K562 (cell line): ENCODE results near the gene VAPB. TPM values are rescaled to one million over a fixed set of nuclear protein-coding genes. Genes with fewer than 3 reads are reported as not detected.

Source experiments
- ATAC-seq: fragments of 200-7000 bp; cut with Tn5 transposase; 3 replicates; pipeline ENCODE4 v1.9.1; 2020; ENCODE audit warnings: moderate library complexity
- BruUV-seq: library from RNA; stranded (reverse); fragments of 400-500 nt; replicated peaks from 2 replicates; lab custom pipeline; 2021; lab: Mats Ljungman, UMichigan
- CTCF ChIA-PET: fragments of 300-600 bp; formaldehyde crosslinking; extraction: SDS; loops from one replicate; lab custom pipeline; 2021; ENCODE audit warnings: low intra/inter-chr PET ratio; lab: Yijun Ruan, JAX
- POLR2A ChIA-PET: fragments of 300-600, 350-650 bp; sonication (Branson Sonifier 250); formaldehyde crosslinking; extraction: SDS; loops from one replicate; lab custom pipeline; 2021; ENCODE audit warnings: antibody characterized with exemption, inconsistent platforms; lab: Yijun Ruan, JAX
- DNase-seq, 4 experiments: peaks; one replicate each; pipeline versions ENCODE4 v3.0.0 to v3.0.0-alpha.2; 2011 to 2018; ENCODE audit warnings: low spot score in 3 of 4, mixed read lengths in 3 of 4; ENCODE audit errors: extremely low read depth in 1 of 4
- FAIRE-seq: peaks from 2 replicates; lab custom pipeline; 2011; peaks lifted over from hg19 to GRCh38; lab: Jason Lieb, UNC
- H2AFZ ChIP-seq: 2 replicates; pipeline ENCODE4 v1.6.0; 2011; ENCODE audit warnings: low read depth, low read length, control low read depth, inconsistent platforms
- H3K27ac ChIP-seq: fragments of 200-600 bp; 3 replicates; pipeline ENCODE4 v1.8.0; 2011; ENCODE audit warnings: low read depth, mild to moderate bottlenecking, control low read depth, inconsistent platforms, low read length, moderate library complexity, mixed read lengths; ENCODE audit errors: extremely low read depth
- H3K27me3 ChIP-seq, 2 experiments: fragments of 300-600 bp in 1 of 2; 2 replicates in 1 of 2; 3 replicates in 1 of 2; pipeline versions ENCODE4 v1.6.0 to v1.8.0; 2011; ENCODE audit warnings: inconsistent platforms in 2 of 2, low read length in 2 of 2, mild to moderate bottlenecking in 1 of 2, mixed read lengths in 1 of 2, moderate library complexity in 1 of 2; ENCODE audit not compliant: control insufficient read depth in 2 of 2, insufficient read depth in 2 of 2
- H3K36me3 ChIP-seq: fragments of 300-600 bp; 3 replicates; pipeline ENCODE4 v1.8.0; 2011; ENCODE audit warnings: mild to moderate bottlenecking, low read length, inconsistent platforms; ENCODE audit not compliant: control insufficient read depth, insufficient read depth
- H3K4me1 ChIP-seq, 2 experiments: fragments of 200-600 bp in 1 of 2; replicated peaks in 1 of 2; 2 replicates in 1 of 2; 3 replicates in 1 of 2; pipeline versions ENCODE4 v1.5.1 to v1.8.0; 2011; ENCODE audit warnings: inconsistent platforms in 2 of 2, low read length in 2 of 2, mild to moderate bottlenecking in 1 of 2, mixed read lengths in 1 of 2, moderate library complexity in 1 of 2; ENCODE audit not compliant: control insufficient read depth in 2 of 2, insufficient read depth in 2 of 2
- H3K4me2 ChIP-seq: 2 replicates; pipeline ENCODE4 v1.6.1; 2011; ENCODE audit warnings: low read length, control low read depth, inconsistent platforms, mixed read lengths; ENCODE audit not compliant: insufficient read depth
- H3K4me3 ChIP-seq: fragments of 200-600 bp; sonication (generic), shearing (Covaris generic); 2 replicates; pipeline ENCODE4 v1.5.1; 2016; ENCODE audit warnings: control low read depth, inconsistent platforms
- H3K79me2 ChIP-seq: fragments of 200-600 bp; 3 replicates; pipeline ENCODE4 v1.8.0; 2011; ENCODE audit warnings: low read length, inconsistent platforms; ENCODE audit not compliant: control insufficient read depth, insufficient read depth
- H3K9ac ChIP-seq, 2 experiments: 2 replicates each; pipeline versions ENCODE4 v1.6.0 to v1.6.1; 2011; ENCODE audit warnings: low read depth in 2 of 2, low read length in 2 of 2, control low read depth in 1 of 2, inconsistent platforms in 1 of 2, mild to moderate bottlenecking in 1 of 2, mixed read lengths in 1 of 2; ENCODE audit not compliant: insufficient read depth in 1 of 2
- H3K9me1 ChIP-seq: one replicate; pipeline ENCODE4 v1.6.0; 2011; ENCODE audit warnings: inconsistent platforms, mild to moderate bottlenecking, low read length, moderate library complexity; ENCODE audit not compliant: control insufficient read depth, insufficient read depth
- H3K9me3 ChIP-seq: replicated peaks from 2 replicates; pipeline ENCODE4 v1.5.1; 2011; ENCODE audit warnings: low read depth, low read length, inconsistent platforms; ENCODE audit not compliant: control insufficient read depth, insufficient read depth
- H4K20me1 ChIP-seq: replicated peaks from 2 replicates; pipeline ENCODE4 v1.6.1; 2011; ENCODE audit warnings: low read length, inconsistent platforms, mixed read lengths; ENCODE audit not compliant: control insufficient read depth, insufficient read depth
- ELF2 ChIP-seq: fragments of 250-450 bp; sonication (Bioruptor Pico); IDR thresholded peaks from 2 replicates; pipeline ENCODE4 v1.5.0; 2021; ENCODE audit warnings: mild to moderate bottlenecking
- KLF1 ChIP-seq: fragments of 450-650 bp; IDR thresholded peaks from 2 replicates; pipeline ENCODE4 v1.6.1; 2016; ENCODE audit warnings: missing genetic modification characterization, missing compliant biosample characterization
- LARP7 ChIP-seq: fragments of 450-650 bp; IDR thresholded peaks from 2 replicates; pipeline ENCODE4 v1.6.1; 2016
- NCOA4 ChIP-seq: fragments of 450-650 bp; IDR thresholded peaks from 2 replicates; pipeline ENCODE4 v1.6.1; 2018; ENCODE audit warnings: mild to moderate bottlenecking; ENCODE audit not compliant: partially characterized antibody
- NFRKB ChIP-seq: fragments of 450-650 bp; IDR thresholded peaks from 2 replicates; pipeline ENCODE4 v1.6.1; 2016; ENCODE audit warnings: low read depth
- SOX6 ChIP-seq: fragments of 450-650 bp; IDR thresholded peaks from 2 replicates; pipeline ENCODE4 v1.6.1; 2014; ENCODE audit warnings: mild to moderate bottlenecking
- ZFPM2 ChIP-seq: fragments of 250-450 bp; sonication (Bioruptor Pico); IDR thresholded peaks from 2 replicates; pipeline ENCODE4 v1.5.1; 2022; ENCODE audit warnings: mild to moderate bottlenecking
- ZKSCAN1 ChIP-seq: fragments of 150-350 bp; IDR thresholded peaks from 2 replicates; pipeline ENCODE4 v1.6.1; 2016; ENCODE audit warnings: low read depth, low read length
- ZNF507 ChIP-seq: conservative IDR thresholded peaks from 2 replicates; pipeline ENCODE4 v1.6.1; 2017; ENCODE audit warnings: missing genetic modification characterization, missing compliant biosample characterization
- ZNF584 ChIP-seq: fragments of 200-800 bp; sonication (Bioruptor generic); IDR thresholded peaks from 2 replicates; pipeline ENCODE4 v1.6.1; 2016; ENCODE audit warnings: low read depth, mild to moderate bottlenecking, missing genetic modification characterization, missing compliant biosample characterization
- WGBS: fragments of 100-300 bp; shearing (Covaris generic); methylation state at CpG from one replicate; pipeline ENCODE4 v1.1.6; 2016; ENCODE audit warnings: low coverage, mixed read lengths; ENCODE audit not compliant: insufficient coverage; ENCODE audit errors: missing lambda C conversion rate; 5-methylcytosine and 5-hydroxymethylcytosine counted together
- in situ Hi-C: fragments of 300-500 bp; cut with MboI; formaldehyde crosslinking; loops from 4 replicates; pipeline ENCODE4 v1.15.0; 2018; ENCODE audit warnings: inconsistent platforms, mixed read lengths
- intact Hi-C: fragments of 100-400 bp; cut with micrococcal nuclease; formaldehyde crosslinking; loops from 2 replicates; pipeline ENCODE4 v1.14.2; 2022
- polyA plus RNA-seq, 8 experiments: library from polyadenylated mRNA; depleted of rRNA in 4 of 8; stranded (reverse) in 5 of 8; unstranded in 3 of 8; fragments of >200 nt; fragmentation: Nextera tagmentation in 2 of 8; fragmentation: Illumina TruSeq in 1 of 8; extraction: Ambion mirVana in 2 of 8; extraction: Trizol in 1 of 8; gene quantifications; 2 replicates each; pipeline versions ENCODE4 v1.2.1 to v1.2.3, GENCODE V29; 2011 to 2014; ENCODE audit warnings: inconsistent platforms in 1 of 8, missing spikeins in 1 of 8
- total RNA-seq, 7 experiments: library from RNA; depleted of rRNA in 6 of 7; stranded (reverse); fragments of >200 nt in 6 of 7; fragmentation: Illumina TruSeq in 2 of 7; extraction: Trizol in 2 of 7; gene quantifications; 2 replicates each; pipeline versions ENCODE4 v1.2.1 to v1.2.3, GENCODE V29; 2011 to 2021; ENCODE audit warnings: low replicate concordance in 1 of 7
- TF ChIP-seq, protein P1 (sequence below): fragments of 450-650 bp; IDR thresholded peaks from 2 replicates; pipeline ENCODE4 v1.7.0; 2016; ENCODE audit warnings: borderline replicate concordance
- TF ChIP-seq, protein P2 (sequence below): fragments of 450-650 bp; IDR thresholded peaks from 2 replicates; pipeline ENCODE4 v1.7.1; 2018; ENCODE audit warnings: mild to moderate bottlenecking, low read depth; ENCODE audit not compliant: partially characterized antibody
- TF ChIP-seq, protein P3 (sequence below): fragments of 450-650 bp; IDR thresholded peaks from one replicate; pipeline ENCODE4 v1.6.1; 2018; ENCODE audit warnings: mild to moderate bottlenecking, moderate library complexity; ENCODE audit not compliant: partially characterized antibody

VAPB gene
- total and polyA plus RNA-seq, 9 of the 15 experiments (the other 6 are each of a cell fraction or from before 2014, with no cell fraction given) = 3.4 to 51.0 (median 27.9) TPM

DNA sequence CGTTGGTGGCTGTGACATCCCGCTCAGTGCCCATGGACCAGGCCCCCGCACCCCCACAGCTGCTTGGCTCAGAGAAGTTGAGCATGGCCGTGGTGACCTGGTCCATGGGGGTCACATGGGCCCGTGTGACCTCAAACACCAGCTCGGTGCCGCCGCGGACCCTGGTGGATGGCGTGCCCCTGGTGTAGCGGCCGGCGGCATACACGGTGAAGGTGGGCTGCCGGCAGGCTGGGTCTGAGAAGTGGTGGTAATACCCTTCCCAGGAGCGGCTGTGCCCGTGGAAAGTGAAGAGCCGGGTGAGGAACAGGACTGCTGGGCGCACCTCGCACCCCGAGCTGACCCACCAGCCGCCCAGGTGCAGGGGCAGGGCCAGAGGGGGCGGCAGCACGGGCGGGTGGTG is 72.1 kb downstream of the VAPB start (continued):
- TF ChIP-seq ELF2 = no peak

GRCh38 chr20:58461899-58462298 is 72.9 kb downstream of the VAPB start:
- Histone ChIP-seq H3K9me1 (peaks cover 6% of the 10 kb centered on the region), H2AFZ (no peak overlapping the region), H3K4me3 (no peak overlapping the region), H3K27me3 (peaks cover 16 to 20% of the 10 kb centered on the region in 2 experiments; a peak in 4 of 5 replicates), H3K9ac (no peak overlapping the region), H3K27ac (no peak overlapping the region), H3K79me2 (no peaks in the 10 kb centered on the region), H4K20me1 (0 out of 2 replicates have a peak, but pooled peaks cover 3% of the 10 kb centered on the region), H3K4me1 (peaks cover 0 to 13% of the 10 kb centered on the region in 2 experiments; a peak in 2 of 5 replicates), H3K4me2 (no peak overlapping the region), H3K9me3 (no peaks in the 10 kb centered on the region), H3K36me3 (no peaks in the 10 kb centered on the region)
- WGBS = 49% methylated on average over 6 of the region's 6 CpGs
- no TSS peak for BruUV-seq
- ATAC-seq (no peak), DNase-seq (no peak), FAIRE-seq (no peak)
- ChIA-PET POLR2A (interaction anchor here (0.6 to 1.9 kb wide), 3 partner anchors 9 to 49 kb away, joined by 3 to 7 read pairs (median 3); no protein-coding TSS in a partner anchor), CTCF (no interaction called here)
- no peak for TF ChIP-seq SOX6
- TF ChIP-seq, protein P1, sequence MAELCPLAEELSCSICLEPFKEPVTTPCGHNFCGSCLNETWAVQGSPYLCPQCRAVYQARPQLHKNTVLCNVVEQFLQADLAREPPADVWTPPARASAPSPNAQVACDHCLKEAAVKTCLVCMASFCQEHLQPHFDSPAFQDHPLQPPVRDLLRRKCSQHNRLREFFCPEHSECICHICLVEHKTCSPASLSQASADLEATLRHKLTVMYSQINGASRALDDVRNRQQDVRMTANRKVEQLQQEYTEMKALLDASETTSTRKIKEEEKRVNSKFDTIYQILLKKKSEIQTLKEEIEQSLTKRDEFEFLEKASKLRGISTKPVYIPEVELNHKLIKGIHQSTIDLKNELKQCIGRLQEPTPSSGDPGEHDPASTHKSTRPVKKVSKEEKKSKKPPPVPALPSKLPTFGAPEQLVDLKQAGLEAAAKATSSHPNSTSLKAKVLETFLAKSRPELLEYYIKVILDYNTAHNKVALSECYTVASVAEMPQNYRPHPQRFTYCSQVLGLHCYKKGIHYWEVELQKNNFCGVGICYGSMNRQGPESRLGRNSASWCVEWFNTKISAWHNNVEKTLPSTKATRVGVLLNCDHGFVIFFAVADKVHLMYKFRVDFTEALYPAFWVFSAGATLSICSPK = no peak
- TF ChIP-seq, protein P2, sequence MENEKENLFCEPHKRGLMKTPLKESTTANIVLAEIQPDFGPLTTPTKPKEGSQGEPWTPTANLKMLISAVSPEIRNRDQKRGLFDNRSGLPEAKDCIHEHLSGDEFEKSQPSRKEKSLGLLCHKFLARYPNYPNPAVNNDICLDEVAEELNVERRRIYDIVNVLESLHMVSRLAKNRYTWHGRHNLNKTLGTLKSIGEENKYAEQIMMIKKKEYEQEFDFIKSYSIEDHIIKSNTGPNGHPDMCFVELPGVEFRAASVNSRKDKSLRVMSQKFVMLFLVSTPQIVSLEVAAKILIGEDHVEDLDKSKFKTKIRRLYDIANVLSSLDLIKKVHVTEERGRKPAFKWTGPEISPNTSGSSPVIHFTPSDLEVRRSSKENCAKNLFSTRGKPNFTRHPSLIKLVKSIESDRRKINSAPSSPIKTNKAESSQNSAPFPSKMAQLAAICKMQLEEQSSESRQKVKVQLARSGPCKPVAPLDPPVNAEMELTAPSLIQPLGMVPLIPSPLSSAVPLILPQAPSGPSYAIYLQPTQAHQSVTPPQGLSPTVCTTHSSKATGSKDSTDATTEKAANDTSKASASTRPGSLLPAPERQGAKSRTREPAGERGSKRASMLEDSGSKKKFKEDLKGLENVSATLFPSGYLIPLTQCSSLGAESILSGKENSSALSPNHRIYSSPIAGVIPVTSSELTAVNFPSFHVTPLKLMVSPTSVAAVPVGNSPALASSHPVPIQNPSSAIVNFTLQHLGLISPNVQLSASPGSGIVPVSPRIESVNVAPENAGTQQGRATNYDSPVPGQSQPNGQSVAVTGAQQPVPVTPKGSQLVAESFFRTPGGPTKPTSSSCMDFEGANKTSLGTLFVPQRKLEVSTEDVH = no peak
- TF ChIP-seq, protein P3, sequence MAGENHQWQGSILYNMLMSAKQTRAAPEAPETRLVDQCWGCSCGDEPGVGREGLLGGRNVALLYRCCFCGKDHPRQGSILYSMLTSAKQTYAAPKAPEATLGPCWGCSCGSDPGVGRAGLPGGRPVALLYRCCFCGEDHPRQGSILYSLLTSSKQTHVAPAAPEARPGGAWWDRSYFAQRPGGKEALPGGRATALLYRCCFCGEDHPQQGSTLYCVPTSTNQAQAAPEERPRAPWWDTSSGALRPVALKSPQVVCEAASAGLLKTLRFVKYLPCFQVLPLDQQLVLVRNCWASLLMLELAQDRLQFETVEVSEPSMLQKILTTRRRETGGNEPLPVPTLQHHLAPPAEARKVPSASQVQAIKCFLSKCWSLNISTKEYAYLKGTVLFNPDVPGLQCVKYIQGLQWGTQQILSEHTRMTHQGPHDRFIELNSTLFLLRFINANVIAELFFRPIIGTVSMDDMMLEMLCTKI = no peak
- no peak for TF ChIP-seq NFRKB
- TF ChIP-seq ZNF507 (tag) = no peak
- no peak for TF ChIP-seq ZKSCAN1
- TF ChIP-seq KLF1 (tag) = no peak
- TF ChIP-seq NCOA4 = no peak
- TF ChIP-seq ZFPM2 (CRISPR knock-in tag) = no peak
- TF ChIP-seq ZNF584 = no peak
- no peak for TF ChIP-seq LARP7
- intact Hi-C loops = no loop called here
- in situ Hi-C loops = no loop called here
